ENCODE measurements around the gene FAM53B.

FAM53B gene

GRCh38 chr10:124728071-124728829, 15.9 kb downstream of the FAM53B start:
- no peak for FAIRE-seq

- FAIRE-seq: no peak
These were observed 16.7 kb downstream of the FAM53B start for GRCh38 chr10:124727361-124727960.

DNA sequence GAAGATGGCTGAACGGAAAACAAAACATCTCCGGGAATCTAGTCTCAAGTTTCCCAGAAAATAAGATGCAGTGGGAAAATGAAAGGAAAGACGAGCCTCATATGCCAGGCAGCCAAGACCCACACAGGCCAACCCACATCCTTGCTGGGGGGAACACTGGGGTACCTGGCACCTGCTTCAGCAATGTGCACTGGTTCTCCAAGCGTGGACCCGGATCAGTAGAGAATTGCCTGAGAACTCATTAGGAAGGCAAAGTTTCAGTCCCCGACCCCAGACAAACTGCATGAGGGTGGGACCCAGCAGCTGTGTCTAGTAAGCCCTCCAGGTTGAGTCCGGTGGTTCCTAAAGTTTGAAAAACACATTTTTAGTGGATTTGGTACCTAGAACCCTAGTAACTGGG, 18.4 kb downstream of the FAM53B start:
- no peak for FAIRE-seq

GRCh38 chr10:124725171-124725631, 19.0 kb downstream of the FAM53B start:
- no peak for FAIRE-seq

- no peak for FAIRE-seq
These were observed 19.7 kb downstream of the FAM53B start for GRCh38 chr10:124724279-124725027.

- FAIRE-seq: no peak
These were observed 20.4 kb downstream of the FAM53B start for GRCh38 chr10:124723826-124724225.

DNA sequence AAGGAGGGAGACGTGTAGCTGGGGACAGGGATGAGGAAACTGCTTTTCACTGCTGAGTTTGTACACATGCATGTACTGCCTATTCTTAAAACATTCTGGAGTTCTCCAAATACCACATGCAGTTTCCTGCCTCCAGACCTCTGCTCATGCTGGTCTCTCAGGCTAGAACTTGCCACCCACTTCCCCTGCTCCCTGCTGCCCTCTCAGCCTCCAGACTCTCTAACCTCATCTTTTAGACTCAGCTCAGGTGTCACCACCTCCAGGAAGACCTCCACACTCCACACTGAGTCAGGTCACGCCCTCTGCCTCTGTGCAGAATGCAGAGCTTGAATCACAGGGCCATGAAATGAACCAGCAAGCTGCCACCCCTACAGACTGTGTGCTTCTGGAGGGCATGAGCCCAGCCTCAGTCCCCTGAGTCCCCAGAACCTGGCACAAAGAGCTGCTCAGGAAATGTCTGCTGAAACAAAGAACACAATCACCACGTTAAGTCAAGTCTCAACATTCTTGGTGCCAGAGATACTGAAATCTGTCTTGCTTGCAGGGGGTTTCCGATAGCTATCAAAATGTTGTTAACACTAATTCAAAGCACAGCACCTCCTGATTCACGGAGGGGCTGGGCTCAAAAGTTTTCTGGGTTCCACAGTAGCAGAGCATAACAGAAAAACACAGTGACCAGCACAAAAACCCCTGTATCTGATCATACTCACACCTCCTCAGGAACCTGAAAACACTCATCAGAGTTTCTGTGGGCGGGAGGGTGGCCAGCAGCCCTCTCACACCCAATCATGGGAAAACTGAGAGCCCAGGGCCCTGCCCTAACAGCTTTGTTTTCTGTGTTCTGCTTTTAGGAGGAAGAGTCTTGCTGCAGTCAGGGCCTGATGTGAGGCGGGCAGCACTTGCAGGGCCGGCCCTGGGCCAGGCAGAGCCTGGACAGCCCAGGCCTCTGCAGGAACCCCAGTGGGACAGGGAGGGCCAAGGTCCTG, 21.1 kb downstream of the FAM53B start:
- no peak for FAIRE-seq

- no peak for FAIRE-seq
These were observed 22.7 kb downstream of the FAM53B start for GRCh38 chr10:124721330-124722045.

DNA sequence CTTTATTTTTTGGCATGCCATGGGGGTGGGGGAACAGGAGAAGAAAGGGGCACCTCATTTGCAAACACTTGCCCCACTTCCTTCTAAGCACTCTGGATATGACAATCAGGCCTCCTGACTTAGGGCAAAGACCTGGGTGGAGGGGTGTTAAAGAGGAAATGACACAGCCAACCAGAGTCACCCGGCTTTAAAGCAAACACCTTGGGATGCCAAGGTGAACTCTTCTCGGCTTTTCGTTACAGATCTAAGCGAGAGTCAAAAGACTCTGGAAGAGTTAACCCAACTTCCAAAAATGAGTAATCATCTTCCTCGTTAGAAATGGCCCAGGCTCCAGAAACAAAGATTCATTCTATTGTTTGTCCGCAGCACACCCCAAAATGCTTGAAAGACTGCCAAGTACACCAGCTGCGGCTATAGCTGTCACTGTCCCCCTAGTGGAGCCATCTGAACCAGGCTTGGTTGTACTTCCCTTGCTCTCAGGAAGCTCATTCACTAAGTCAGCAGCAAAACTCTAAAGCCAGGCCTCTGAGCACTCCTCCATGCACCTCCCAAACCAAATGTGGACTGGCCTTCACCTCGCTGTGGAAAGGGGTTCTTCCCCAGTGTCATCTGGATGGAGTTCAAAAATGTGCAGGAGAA, 24.8 kb downstream of the FAM53B start:
- FAIRE-seq: no peak

DNA sequence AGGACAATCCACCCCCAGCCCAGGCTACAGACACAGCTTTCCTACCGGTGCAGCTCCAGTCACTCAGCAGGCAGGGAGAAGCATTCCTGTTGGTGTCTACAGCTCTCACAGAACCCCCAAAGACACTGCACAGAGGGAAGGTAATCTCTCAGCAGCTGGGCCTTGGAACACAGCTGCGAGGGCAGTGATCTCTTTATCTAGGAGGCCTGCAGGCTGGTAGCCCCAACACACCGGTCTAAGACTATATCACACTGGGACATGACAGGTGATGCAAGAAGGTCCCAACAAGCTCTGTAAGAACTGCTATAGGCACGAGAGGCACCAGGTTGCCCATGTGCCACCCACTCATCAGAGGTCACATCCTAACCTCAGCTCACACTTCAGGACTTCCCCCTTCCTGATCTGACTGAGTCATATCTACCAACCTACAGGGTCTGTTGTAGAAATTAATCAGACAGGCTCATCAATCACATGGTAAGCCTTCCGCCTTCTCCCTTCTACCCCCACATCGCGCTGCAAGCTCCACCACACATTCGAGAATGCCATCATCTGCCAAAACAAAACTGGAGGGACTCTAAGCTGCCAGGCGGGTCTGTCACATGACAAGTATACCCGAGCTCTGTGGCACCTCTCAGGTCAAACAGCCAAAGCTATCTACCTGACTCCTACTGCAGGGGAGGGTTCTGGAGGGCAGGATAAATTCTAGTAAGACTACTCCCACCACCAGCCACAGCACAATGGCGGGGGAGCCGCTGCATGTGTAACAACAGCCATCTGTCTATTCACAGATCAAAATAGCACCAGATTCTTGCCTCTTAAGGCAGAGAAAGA, 26.1 kb downstream of the FAM53B start:
- no peak for FAIRE-seq

GRCh38 chr10:124717041-124717757, 27.0 kb downstream of the FAM53B start:
- FAIRE-seq: no peak

GRCh38 chr10:124716369-124716768, 27.8 kb downstream of the FAM53B start:
- no peak for FAIRE-seq

DNA sequence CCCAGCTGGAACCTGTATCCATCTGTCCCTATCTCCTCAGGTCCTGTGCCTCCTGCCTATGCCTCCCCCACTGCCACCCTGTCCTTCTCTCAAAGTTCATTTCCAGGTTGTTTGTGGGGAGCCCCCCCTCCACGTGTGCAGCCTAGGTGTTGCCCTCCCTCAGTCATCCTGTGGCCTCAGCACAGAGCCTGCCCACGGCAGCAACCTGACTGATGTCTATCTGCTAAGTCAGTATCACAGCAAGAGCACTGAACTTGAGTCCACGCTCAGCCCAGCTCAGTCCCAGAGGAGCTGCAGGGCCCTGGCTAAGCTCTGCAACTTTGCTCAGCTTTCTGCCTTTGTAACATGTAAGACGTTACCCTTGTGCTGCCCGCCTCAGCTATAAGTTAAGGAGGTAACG, 28.7 kb downstream of the FAM53B start:
- FAIRE-seq: no peak

DNA sequence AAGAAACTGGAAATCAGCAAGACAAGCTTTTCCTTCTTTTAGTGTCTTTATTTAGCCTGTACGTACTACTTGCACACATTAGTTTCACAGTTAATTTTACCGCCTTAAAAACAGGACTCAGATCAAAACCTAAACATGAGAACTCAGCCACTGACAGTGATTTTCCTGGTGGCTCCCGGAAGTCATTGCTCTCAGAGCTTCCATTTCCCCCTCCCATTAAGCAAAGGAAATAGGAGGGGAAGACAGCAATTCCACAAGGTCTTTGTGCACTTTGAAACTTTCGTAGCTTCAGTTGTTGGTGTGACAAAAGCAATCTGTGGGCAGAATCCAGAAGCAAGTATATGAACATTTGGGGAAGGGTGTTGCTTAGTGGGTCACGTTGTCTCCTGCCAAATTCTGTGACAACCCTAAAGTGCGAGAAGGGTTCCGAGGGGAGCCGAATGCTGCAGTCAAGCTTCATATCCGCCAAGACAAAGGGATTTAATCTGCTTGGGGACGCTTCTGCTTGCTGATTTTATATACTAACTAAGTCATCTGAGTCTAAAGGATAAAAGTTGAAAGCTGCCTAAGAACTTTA, 30.4 kb downstream of the FAM53B start:
- FAIRE-seq: no peak

DNA sequence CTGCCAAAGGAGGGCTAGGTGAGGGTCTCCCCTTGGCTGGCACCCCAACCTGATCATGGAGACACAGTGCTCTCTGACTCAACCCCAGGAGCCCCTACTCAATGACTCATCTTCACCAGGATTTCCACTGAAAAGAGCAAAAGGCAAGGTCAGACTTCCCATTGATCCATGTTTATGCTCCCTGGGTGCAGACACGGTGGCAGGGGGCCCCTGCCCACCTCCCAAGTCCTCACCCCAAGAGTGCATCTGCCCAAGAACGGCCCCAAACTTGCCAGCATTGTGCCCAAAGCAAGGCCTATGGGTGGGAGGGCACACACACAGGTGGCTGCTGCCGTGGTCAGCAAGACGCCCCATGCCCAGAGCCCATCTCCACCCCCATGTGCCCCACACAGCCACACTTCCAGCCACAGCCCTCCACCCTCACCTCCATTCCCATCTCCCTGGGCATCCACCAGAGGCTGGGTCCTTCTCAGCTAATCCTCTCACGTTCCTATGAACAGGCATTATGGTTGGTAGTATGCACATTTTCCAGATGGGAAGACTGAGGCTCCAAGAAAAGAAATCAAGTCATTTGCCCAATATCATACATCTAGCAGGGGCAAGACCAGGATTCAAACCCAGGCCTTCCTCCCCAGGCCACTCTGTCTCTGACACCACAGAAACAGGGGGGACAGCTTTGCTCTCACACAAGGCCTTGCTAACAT, 31.3 kb downstream of the FAM53B start:
- FAIRE-seq: no peak

DNA sequence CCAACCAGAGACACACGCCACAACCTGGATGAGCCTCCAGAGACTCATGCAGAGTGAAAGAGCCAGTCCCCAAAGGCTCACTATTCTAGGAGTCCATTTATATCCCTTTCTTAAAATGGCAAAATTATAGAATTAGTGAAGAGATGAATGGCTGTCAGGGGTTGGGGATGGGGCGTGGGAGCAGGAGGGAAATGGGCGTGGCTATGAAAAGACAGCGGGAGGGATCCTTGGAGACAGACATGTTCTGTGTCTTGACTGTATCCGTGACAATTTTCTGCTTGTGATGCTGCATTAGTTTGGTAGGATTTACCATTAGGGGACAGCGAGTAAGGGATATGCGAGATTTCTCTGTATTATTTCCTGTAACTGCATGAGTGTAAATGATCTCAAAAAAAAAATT, 33.0 kb downstream of the FAM53B start:
- FAIRE-seq: no peak

DNA sequence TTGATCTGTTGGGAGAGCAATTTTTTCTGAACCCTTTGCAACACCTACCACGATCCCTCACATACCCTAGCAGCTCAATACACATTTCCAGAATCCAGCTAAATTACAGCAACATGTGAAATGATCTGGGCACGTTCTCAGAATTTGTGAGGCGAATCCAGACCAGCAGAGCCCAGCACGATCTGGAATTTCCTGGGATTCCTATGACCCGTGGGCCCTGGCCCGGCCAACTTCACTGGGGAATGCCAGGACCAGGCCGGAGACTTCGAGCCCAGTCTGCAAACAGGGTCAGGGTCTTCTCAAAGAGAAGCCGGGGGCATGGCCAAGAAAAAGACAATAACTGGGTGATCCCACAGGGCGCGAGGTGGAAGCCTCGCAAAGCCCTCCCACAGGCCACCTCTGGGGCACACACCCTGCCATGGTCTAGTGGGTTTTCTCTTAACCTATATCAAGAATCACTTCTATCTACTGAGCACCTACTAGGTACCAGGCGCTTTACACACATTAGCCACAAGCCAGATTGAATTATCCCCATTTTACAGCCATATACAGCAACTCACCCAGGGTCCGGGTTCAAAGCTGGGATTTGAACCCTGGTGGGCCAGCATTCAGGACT, 33.8 kb downstream of the FAM53B start:
- no peak for FAIRE-seq

DNA sequence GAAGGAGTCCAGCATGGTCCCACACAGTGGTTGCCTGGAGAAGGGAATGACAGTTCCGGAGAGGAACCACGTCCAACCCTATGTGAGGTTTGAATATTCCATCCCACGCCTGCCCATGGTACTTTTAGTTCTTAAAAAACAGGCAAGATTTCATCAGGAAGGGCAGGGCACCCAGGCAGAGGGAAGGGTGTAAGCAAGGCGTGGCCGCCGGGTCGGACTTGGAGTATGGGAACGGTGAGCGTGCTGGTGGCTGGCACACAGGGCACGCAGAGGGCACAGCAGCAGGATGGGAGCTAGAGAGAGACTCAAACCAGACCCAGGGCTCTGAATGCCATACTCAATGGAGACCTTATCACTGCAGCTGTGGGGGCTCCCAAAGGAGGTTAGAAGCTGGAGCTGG, 34.3 kb downstream of the FAM53B start:
- FAIRE-seq: no peak

Measured in colon (tissue), 2 donors.